NCI-H1092 treated with DMSO at 0.1 percent for 48 hours (cell line): Measurements from ENCODE around the gene NKAIN1.
"Not testable (repeated sequence)": the region's sequence is repeated elsewhere in the genome, so short reads cannot be mapped to it uniquely, and the experiment has no call there.

Experiments
- DNase-seq: peaks from one replicate; lab custom pipeline; 2025; lab: John Stamatoyannopoulos, UW

Gene NKAIN1

GRCh38 chr1:31152181-31152795 lies 87.4 kb downstream of the NKAIN1 start:
- DNase-seq = no peak

DNA sequence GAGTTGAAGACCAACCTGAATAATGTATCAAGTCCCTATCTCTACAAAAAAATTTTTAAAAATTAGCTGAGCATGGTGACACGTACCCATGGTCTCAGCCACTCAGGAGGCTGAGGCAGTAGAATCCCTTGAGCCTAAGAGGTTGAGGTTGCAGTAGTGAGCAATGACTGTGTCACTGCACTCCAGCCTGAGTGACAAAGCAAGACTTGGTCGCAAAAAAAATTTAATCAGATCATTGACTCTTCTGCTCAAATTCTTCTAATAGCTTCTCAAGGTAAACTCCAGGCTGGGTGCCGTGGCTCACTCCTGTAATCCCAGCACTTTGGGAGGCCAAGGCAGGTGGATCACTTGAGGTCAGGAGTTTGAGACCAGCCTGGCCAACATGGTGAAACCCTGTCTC lies 88.3 kb downstream of the NKAIN1 start:
- DNase-seq = no peak

DNA sequence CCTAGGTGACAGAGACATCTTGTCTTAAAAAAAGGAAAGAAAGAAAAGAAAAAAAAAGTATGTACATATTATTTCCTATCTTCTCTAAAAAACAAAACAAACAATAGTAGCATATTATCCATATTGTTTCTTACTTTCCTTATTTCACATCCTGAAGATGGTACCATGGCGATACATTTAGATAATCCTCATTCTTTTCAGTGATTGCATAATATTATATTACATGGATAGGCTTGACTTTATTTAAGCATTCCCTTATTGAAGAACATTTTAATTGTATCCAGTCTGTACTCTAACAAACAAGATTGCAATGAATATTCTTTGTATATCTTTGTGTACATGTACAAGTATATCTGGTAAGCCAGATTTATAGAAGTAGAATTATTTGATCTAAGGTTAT lies 91.3 kb downstream of the NKAIN1 start:
- DNase-seq = no peak

- DNase-seq = no peak
Observed at GRCh38 chr1:31145648-31146047, 94.0 kb downstream of the NKAIN1 start.

GRCh38 chr1:31144442-31144841 lies 95.2 kb downstream of the NKAIN1 start:
- no peak for DNase-seq

- DNase-seq = no peak
Observed at GRCh38 chr1:31143455-31143854, 96.2 kb downstream of the NKAIN1 start.

- no peak for DNase-seq
Observed at GRCh38 chr1:31142406-31142805, 97.3 kb downstream of the NKAIN1 start.

- no peak for DNase-seq
Observed at GRCh38 chr1:31140299-31140698, 99.4 kb downstream of the NKAIN1 start.

- not testable (repeated sequence) for DNase-seq
Observed at GRCh38 chr1:31138797-31139521, 100.7 kb downstream of the NKAIN1 start.

GRCh38 chr1:31137873-31138272 lies 101.8 kb downstream of the NKAIN1 start:
- not testable (repeated sequence) for DNase-seq

DNA sequence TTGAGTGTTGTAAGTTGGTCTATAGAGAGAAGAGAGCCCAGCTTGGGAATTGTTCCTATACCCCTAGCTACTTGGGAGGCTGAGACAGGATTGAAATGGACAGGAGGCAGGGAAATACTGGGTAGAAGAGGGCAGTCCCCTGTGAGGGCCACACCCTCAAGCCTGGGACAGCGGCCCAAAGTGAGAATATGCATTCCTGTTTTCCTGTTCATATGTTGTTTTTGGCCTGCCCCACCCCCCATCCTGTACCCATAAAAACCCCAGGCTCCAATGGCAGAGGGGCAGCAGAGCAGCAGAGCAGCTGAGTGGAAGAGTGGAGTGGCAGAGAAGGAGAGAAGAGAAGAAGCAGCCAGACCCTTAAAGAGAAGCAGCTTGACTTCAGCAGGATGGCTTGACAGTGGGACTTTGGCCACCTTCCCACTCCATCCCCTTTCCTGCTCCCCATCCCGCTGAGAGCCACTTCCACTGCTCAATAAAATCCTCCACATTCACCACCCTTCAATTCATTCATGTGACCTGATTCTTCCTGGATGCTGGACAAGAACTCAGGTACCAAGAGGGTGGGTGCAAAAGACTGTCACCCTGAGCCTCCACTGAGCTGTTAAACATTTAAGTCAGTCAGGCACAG lies 103.6 kb downstream of the NKAIN1 start:
- DNase-seq = no peak

DNA sequence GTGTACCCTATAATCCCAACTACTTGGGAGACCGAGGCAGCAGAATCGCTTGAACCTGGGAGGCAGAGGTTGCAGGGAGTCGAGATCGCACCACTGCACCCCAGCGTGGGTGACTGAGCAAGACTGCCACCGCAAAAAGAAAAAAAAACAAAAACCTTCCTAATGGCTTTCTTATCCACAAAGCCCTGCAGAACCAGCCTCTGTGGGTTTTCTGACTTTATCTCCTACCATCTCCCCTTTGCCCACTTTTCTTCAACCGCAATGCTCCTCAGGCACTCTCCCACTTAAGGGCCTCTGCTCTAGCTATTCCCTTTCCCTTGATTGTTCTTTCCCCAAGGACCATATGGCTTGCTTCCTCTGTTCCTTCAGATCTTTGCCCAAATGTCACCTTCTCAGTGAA lies 106.3 kb downstream of the NKAIN1 start:
- DNase-seq = no peak
